Measurements from ENCODE around the gene RALGPS2.
A peak's percentile ranks its signal among the peaks of the same experiment; 100 is the strongest.
"Not testable (repeated sequence)": the region's sequence is repeated elsewhere in the genome, so short reads cannot be mapped to it uniquely, and the experiment has no call there.

RALGPS2 gene

GRCh38 chr1:178946855-178947676 is 222.0 kb downstream of the RALGPS2 start:
- DNase-seq = no peak

- DNase-seq = no peak
Measured at GRCh38 chr1:178947677-178947981, 222.6 kb downstream of the RALGPS2 start.

- DNase-seq = no peak
Measured at GRCh38 chr1:178948676-178949075, 223.6 kb downstream of the RALGPS2 start.

GRCh38 chr1:178949866-178950265 is 224.8 kb downstream of the RALGPS2 start:
- DNase-seq = not testable (repeated sequence)

- no peak for DNase-seq
Measured at GRCh38 chr1:178951600-178951999, 226.6 kb downstream of the RALGPS2 start.

GRCh38 chr1:178953034-178953433 is 228.0 kb downstream of the RALGPS2 start:
- DNase-seq = peak; percentile 89

- DNase-seq = no peak
Measured at GRCh38 chr1:178953538-178954324, 228.7 kb downstream of the RALGPS2 start.

- no peak for DNase-seq
Measured at GRCh38 chr1:178954325-178954690, 229.3 kb downstream of the RALGPS2 start.

GRCh38 chr1:178954937-178955336 is 229.9 kb downstream of the RALGPS2 start:
- no peak for DNase-seq

- DNase-seq = no peak
Measured at GRCh38 chr1:178955391-178955954, 230.4 kb downstream of the RALGPS2 start.

- no peak for DNase-seq
Measured at GRCh38 chr1:178958491-178958890, 233.4 kb downstream of the RALGPS2 start.

GRCh38 chr1:178959543-178960460 is 234.8 kb downstream of the RALGPS2 start:
- DNase-seq = no peak

- DNase-seq = peak; percentile 50
Measured at GRCh38 chr1:178960482-178961240, 235.6 kb downstream of the RALGPS2 start.

- no peak for DNase-seq
Measured at GRCh38 chr1:178961331-178961730, 236.3 kb downstream of the RALGPS2 start.

- DNase-seq = no peak
Measured at GRCh38 chr1:178961868-178962267, 236.8 kb downstream of the RALGPS2 start.

GRCh38 chr1:178962853-178963711 is 238.0 kb downstream of the RALGPS2 start:
- DNase-seq = no peak

- DNase-seq = no peak
Measured at GRCh38 chr1:178964469-178965330, 239.7 kb downstream of the RALGPS2 start.

- DNase-seq = no peak
Measured at GRCh38 chr1:178966312-178966711, 241.3 kb downstream of the RALGPS2 start.

- no peak for DNase-seq
Measured at GRCh38 chr1:178969226-178969987, 244.4 kb downstream of the RALGPS2 start.

Measured in femur (tissue), 1 donor.